IPS-18a (cell line): ENCODE results near the gene SEC22C.

Experiments used
- H3K27ac ChIP-seq: one replicate; pipeline ENCODE4 v1.5.1; 2013; ENCODE audit warnings: low read length
- H3K27me3 ChIP-seq: one replicate; pipeline ENCODE4 v1.6.1; 2013; ENCODE audit warnings: mild to moderate bottlenecking, low read length; ENCODE audit not compliant: control insufficient read depth, insufficient read depth
- H3K36me3 ChIP-seq: one replicate; pipeline ENCODE4 v1.6.1; 2013; ENCODE audit warnings: low read depth, low read length; ENCODE audit not compliant: control insufficient read depth
- H3K4me1 ChIP-seq: one replicate; pipeline ENCODE4 v1.6.1; 2013; ENCODE audit warnings: low read depth, low read length; ENCODE audit not compliant: control insufficient read depth
- H3K4me3 ChIP-seq: one replicate; pipeline ENCODE4 v1.5.1; 2013; ENCODE audit warnings: low read length
- H3K9ac ChIP-seq: one replicate; pipeline ENCODE4 v1.6.1; 2013; ENCODE audit warnings: mild to moderate bottlenecking, low read length, moderate library complexity
- H3K9me3 ChIP-seq: one replicate; pipeline ENCODE4 v1.6.1; 2013; ENCODE audit warnings: low read depth, low read length; ENCODE audit not compliant: control insufficient read depth

Gene SEC22C, protein sequence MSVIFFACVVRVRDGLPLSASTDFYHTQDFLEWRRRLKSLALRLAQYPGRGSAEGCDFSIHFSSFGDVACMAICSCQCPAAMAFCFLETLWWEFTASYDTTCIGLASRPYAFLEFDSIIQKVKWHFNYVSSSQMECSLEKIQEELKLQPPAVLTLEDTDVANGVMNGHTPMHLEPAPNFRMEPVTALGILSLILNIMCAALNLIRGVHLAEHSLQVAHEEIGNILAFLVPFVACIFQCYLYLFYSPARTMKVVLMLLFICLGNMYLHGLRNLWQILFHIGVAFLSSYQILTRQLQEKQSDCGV

DNA sequence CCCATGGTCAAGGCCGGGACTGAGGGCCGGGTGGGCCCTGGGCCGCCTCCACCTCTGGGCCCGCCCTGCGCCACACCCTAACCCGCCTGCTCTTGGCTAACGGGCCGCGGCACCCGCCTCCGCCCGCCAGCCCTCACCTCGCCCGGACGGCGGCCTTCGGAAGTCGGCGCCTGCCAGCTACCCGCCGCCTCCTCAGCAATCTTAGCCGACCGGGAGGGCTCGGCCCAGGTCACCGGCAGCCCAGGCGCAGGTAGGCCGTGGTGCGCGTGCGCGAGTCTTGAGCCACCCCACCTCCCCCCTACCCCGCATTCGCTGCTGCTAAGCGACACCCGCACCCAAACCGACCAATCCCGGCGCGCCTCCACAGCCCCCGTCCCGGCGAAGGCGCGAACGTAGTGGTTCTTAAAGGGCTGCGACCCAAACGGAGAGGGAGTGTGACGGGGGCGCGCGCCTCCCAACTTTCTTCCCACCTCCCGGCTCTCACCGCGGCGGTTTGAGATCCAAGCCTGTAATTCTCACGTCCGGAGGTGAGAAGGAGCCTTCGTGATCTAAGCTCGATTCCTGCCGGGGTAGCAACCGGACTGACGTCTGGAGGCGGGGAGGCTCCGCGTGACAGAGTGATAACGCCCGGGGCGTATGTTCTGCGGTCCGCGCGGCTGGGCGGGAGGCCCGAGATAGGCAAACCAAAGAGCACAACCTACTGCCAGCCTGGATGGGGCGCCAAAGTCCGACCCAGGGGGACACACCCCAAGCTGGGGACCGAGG, at the start of gene SEC22C:
SEC22C (minus strand) TSS at position 259 of the 765 bp plus-strand sequence. CDS start 12,921 bp downstream, outside the sequence.
- Histone ChIP-seq H3K36me3 (peaks cover 5% of the 10 kb centered on the region), H3K9me3 (no peaks in the 10 kb centered on the region), H3K9ac (peak within 1 kb of the TSS; percentile 88), H3K27ac (peak within 1 kb of the TSS; percentile 87), H3K27me3 (no peaks in the 10 kb centered on the region), H3K4me3 (peak within 1 kb of the TSS; percentile 95), H3K4me1 (peaks cover 22% of the 10 kb centered on the region)

DNA sequence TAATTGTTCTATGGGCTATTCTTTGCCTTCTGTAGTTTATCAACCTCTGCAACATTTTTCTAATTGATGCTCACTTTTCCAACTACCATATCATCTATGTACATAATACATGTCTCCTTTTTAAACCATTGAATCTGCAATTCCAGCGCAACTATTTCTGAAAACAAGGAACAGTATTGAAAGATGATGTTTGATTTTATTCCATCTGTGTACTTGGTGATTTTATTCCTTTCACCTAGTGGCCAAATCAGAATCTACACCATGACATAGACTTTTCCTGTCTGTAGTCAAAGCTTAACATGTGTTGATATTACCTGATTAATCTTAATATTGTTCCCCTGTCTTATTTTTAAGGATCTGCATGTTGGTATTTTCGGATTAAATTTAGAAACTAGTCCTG, 31.7 kb upstream of the SEC22C start:
- peaks cover 15% of the 10 kb centered on the region for H3K36me3 ChIP-seq

DNA sequence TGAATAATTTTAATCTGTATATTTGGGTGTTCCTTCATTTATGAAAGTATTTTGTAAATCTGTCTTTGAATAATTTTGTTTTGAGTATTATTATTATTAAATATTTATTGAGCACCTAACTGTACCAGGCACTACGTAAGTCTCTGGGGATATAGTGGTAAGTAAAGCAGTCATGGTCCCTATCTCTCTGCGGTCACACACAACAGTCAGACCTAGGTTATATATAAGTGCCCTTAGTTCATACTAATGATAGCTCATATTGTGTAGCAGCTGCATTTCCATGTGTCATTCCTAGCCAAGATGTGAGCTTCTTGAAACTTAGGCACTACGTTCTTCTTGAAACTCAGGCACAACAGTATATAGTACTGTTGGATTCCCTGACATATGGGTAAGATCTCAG, 31.2 kb upstream of the SEC22C start:
- H3K4me3 ChIP-seq, result no peak overlapping the region
- no peaks in the 10 kb centered on the region for H3K9me3 ChIP-seq
- no peaks in the 10 kb centered on the region for H3K27me3 ChIP-seq
- H3K27ac ChIP-seq, result no peak overlapping the region
- no peaks in the 10 kb centered on the region for H3K4me1 ChIP-seq
- no peak overlapping the region for H3K9ac ChIP-seq
- peaks cover 17% of the 10 kb centered on the region for H3K36me3 ChIP-seq

More for the DNA sequence above, 31.7 kb upstream of the SEC22C start:
- H3K27me3 ChIP-seq, result no peaks in the 10 kb centered on the region
- H3K4me3 ChIP-seq, result no peak overlapping the region
- no peak overlapping the region for H3K9ac ChIP-seq
- H3K9me3 ChIP-seq, result no peaks in the 10 kb centered on the region
- H3K4me1 ChIP-seq, result no peaks in the 10 kb centered on the region
- H3K27ac ChIP-seq, result no peak overlapping the region

DNA sequence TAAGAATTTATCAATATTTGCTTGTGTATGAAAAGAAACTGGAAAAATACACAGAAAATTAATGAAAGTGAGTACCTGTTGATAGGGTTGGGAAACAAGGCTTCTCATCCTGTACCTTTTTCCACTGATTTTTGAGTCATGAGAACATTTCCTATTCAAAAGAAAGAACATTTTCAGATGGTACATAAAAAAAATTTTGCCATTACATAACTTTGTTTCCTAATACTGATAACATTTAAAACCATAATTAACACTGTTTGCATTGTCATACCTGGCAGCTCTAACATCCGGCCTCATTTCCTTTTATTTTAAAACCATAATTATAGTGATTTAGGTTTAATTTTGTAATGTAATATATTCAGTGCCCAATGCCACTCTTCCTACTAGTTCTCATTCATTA, 30.4 kb upstream of the SEC22C start:
- no peaks in the 10 kb centered on the region for H3K9me3 ChIP-seq
- no peak overlapping the region for H3K9ac ChIP-seq
- no peak overlapping the region for H3K27ac ChIP-seq
- no peaks in the 10 kb centered on the region for H3K27me3 ChIP-seq
- no peaks in the 10 kb centered on the region for H3K4me1 ChIP-seq
- no peak overlapping the region for H3K4me3 ChIP-seq
- peaks cover 17% of the 10 kb centered on the region for H3K36me3 ChIP-seq

DNA sequence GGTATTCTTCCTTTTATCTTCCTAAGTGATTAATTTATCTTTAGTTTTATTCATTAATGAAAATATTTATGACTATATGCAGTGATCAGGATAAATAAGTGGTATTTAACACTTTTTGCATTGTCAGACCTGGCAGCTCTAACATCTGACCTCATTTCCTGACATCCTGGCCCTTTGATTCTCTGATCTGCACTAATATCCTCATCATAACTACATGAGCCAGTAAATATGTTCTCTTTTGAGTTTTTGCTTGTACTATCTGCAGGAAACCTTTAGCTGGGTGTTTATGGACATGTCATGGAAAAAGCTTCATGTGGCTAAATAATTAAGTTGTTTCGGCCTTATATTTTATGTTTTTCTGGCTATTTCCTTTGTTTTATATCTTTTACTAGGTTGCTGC, 29.2 kb upstream of the SEC22C start:
- no peak overlapping the region for H3K27ac ChIP-seq
- peaks cover 21% of the 10 kb centered on the region for H3K36me3 ChIP-seq
- H3K9ac ChIP-seq, result no peak overlapping the region
- H3K4me3 ChIP-seq, result no peak overlapping the region
- H3K27me3 ChIP-seq, result no peaks in the 10 kb centered on the region
- no peaks in the 10 kb centered on the region for H3K9me3 ChIP-seq
- H3K4me1 ChIP-seq, result no peaks in the 10 kb centered on the region

DNA sequence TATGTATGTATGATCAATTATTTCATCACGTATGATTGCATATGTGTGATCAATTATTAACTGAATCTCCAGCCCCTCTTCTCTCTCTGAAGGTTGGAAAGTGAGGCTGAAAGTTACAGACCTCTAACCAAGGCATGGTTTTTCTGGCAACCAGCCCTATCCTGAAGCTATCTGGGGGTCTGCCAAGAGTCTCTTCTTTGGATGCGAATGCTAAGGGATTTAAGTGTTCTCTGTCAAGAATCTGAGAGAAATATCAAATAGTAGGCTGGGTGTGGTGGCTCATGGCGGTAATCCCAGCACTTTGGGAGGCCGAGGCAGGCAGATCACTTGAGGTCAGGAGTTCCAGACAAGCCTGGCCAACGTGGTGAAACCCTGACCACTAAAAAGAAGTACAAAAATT, 26.8 kb upstream of the SEC22C start:
- H3K9ac ChIP-seq, result no peak overlapping the region
- no peak overlapping the region for H3K4me3 ChIP-seq
- H3K27me3 ChIP-seq, result no peaks in the 10 kb centered on the region
- H3K9me3 ChIP-seq, result no peaks in the 10 kb centered on the region
- no peak overlapping the region for H3K27ac ChIP-seq
- peaks cover 24% of the 10 kb centered on the region for H3K36me3 ChIP-seq
- H3K4me1 ChIP-seq, result no peaks in the 10 kb centered on the region

DNA sequence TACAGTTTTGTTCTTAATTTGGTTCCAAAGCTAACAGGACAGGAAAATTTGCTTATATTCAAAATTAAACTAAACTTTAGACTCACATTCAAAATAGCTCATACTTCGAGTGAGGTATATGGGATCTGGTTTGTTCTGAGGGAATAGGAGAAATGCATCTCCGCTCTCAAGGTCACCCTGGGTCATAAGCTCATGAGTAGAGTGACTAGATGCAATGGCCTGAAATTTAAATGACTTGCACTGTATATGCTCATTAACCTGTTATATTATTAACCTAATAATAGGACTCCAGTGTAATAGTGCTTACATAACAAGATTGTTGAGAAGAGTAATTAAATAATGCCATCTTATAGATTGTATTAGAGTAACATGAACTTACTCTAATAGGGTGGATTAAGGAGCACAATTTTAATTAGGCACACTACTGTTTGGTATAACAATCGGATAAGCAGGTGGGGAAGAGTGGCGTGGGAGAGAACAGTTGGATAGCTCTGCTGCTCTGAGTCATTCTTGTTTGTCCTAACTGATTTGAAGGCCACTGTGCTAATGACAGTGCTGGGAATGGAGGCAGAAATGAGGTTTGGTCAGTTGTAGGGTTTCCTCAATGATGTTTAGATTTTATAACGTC, 23.9 kb upstream of the SEC22C start:
- Histone ChIP-seq H3K4me1 (no peaks in the 10 kb centered on the region), H3K9ac (no peak overlapping the region), H3K27me3 (no peaks in the 10 kb centered on the region), H3K9me3 (no peaks in the 10 kb centered on the region), H3K27ac (no peak overlapping the region), H3K4me3 (no peak overlapping the region), H3K36me3 (peaks cover 19% of the 10 kb centered on the region)

DNA sequence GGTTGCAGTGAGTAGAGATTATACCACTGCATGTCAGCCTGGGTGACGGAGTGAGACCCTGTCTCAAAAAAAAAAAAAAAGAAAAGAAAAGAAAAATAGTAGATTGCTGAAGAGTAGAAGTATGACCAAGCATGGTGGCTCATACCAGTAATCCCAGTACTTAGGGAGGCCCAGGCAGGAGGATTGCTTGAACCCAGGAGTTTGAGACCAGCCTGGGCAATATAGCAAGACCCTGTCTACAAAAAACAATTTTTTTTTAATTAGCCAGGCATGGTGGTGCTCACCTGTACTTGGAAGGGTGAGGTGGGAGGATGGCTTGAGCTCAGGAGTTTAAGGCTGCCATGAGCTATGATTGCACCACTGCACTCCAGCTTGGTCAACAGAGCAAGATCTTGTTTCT, 21.2 kb upstream of the SEC22C start:
- H3K4me1 ChIP-seq, result peaks cover 4% of the 10 kb centered on the region
- no peaks in the 10 kb centered on the region for H3K27me3 ChIP-seq
- H3K9ac ChIP-seq, result no peak overlapping the region
- no peak overlapping the region for H3K4me3 ChIP-seq
- H3K27ac ChIP-seq, result no peak overlapping the region
- no peaks in the 10 kb centered on the region for H3K9me3 ChIP-seq
- peaks cover 13% of the 10 kb centered on the region for H3K36me3 ChIP-seq

DNA sequence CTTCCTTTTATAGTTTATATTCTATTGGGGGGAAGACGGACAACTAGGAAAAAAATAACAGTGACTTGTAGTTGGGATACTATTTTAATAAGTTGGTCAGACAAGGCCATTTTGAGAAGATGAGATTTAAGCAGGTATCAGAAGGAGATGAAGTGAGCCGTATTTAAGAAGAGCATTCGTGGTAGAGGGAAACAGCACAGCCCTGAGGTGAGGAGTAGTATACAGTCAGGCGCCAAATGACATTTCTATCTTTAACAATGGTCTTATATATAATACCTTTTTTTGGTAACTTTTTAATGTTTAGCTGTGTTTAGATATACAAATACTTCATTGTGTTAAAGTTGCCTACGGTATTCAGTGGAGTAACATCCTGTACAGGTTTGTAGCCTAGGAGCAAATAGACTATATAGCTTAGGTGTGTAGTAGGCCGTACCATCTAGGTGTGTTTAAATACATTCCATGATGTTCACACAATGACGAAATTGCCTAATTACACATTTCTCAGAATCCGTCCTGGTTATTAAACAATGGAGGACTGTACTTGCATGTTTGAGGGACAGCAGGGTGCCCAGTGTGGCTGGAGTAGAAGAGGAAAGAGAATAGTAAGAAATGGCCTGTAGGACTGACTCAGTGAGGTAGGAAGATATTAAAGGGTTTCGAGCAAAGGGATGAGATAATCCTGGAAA, 20.3 kb upstream of the SEC22C start:
- peaks cover 11% of the 10 kb centered on the region for H3K36me3 ChIP-seq
- no peaks in the 10 kb centered on the region for H3K9me3 ChIP-seq
- peaks cover 4% of the 10 kb centered on the region for H3K4me1 ChIP-seq
- H3K4me3 ChIP-seq, result peak overlapping the region; percentile 90
- no peaks in the 10 kb centered on the region for H3K27me3 ChIP-seq
- H3K27ac ChIP-seq, result no peak overlapping the region
- H3K9ac ChIP-seq, result peak overlapping the region; percentile 83

DNA sequence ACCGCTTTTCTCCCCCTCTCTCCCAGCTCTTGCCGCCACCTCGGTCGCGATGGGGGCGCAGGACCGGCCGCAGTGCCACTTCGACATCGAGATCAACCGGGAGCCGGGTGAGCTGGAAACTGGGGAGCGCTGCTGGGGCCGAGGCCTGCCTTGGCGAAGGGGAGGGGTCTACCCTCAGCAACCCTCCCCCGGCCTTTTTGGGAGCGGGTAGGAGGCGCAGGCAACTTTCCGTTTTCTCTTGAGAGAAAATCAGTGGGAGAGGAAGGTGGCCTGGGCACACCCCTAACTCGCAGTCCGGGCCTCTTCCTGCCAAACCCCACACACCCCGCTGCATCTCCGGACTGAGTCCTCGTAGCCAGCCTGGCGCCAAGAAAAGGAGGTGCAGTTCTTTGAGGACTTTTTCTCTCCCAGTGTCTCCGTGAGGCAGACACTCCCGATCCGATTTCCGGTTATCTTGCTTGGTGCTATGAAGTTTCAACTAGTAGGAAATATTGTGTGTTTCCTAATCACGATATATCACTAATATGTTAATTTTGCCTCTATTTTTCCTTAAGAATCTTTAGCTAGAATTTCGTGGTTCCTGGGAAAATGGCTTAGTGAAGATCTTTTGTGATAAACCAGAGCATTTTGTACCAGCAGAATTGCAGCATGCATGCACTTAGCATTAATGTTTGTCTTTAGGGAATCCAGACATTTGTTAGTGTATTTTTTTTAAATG, 19.4 kb upstream of the SEC22C start:
- Histone ChIP-seq H3K27me3 (no peaks in the 10 kb centered on the region), H3K4me3 (peak overlapping the region; percentile 90), H3K9me3 (no peaks in the 10 kb centered on the region), H3K4me1 (peaks cover 4% of the 10 kb centered on the region), H3K36me3 (peaks cover 7% of the 10 kb centered on the region), H3K9ac (peak overlapping the region; percentile 83), H3K27ac (peak overlapping the region; percentile 82)
